ENCODE results near the gene MAD2L2. TPM values are rescaled to one million over a fixed set of nuclear protein-coding genes. Genes with fewer than 3 reads are reported as not detected.

Gene MAD2L2
- total RNA-seq, 1 experiment from 2014 or later: 84.8 TPM

DNA sequence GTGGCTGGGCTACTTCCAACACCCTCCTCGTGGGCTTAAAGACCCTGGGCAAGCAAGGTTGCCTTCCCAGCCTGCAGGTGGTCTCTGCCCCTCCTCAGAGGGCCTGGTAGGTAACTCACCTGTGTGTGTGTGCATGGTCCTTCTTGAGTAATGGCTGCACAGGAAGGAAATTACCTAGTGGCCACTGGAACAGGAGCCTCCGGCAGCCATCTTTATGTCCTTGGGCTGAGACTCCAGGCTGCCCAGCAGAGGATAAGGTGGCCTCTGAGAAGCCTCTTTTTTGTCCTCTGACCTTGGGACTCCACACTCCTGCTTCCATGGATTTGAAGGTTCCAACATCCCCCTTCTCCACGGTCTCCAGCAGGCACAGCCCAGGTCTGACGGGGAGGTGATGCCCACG lies 30.5 kb upstream of the MAD2L2 start:
- ATAC-seq (no peak), DNase-seq (ENCODE audit: low read depth, low spot score) (no peak)
- Histone ChIP-seq H3K27me3 (ENCODE audit: control insufficient read depth, insufficient read depth, low read length) (no peaks in the 10 kb centered on the region), H3K4me1 (ENCODE audit: control insufficient read depth, insufficient read depth, low read length) (peaks cover 13% of the 10 kb centered on the region), H3K4me3 (ENCODE audit: low read depth in 2 of 2, low read length in 2 of 2) (no peak overlapping the region), H3K9me3 (ENCODE audit: control insufficient read depth, insufficient read depth, low read depth, low read length) (no peaks in the 10 kb centered on the region), H3K36me3 (ENCODE audit: control insufficient read depth, insufficient read depth, low read length) (no peaks in the 10 kb centered on the region), H3K27ac (ENCODE audit: low read length) (no peak overlapping the region)
- TF ChIP-seq, protein P1, sequence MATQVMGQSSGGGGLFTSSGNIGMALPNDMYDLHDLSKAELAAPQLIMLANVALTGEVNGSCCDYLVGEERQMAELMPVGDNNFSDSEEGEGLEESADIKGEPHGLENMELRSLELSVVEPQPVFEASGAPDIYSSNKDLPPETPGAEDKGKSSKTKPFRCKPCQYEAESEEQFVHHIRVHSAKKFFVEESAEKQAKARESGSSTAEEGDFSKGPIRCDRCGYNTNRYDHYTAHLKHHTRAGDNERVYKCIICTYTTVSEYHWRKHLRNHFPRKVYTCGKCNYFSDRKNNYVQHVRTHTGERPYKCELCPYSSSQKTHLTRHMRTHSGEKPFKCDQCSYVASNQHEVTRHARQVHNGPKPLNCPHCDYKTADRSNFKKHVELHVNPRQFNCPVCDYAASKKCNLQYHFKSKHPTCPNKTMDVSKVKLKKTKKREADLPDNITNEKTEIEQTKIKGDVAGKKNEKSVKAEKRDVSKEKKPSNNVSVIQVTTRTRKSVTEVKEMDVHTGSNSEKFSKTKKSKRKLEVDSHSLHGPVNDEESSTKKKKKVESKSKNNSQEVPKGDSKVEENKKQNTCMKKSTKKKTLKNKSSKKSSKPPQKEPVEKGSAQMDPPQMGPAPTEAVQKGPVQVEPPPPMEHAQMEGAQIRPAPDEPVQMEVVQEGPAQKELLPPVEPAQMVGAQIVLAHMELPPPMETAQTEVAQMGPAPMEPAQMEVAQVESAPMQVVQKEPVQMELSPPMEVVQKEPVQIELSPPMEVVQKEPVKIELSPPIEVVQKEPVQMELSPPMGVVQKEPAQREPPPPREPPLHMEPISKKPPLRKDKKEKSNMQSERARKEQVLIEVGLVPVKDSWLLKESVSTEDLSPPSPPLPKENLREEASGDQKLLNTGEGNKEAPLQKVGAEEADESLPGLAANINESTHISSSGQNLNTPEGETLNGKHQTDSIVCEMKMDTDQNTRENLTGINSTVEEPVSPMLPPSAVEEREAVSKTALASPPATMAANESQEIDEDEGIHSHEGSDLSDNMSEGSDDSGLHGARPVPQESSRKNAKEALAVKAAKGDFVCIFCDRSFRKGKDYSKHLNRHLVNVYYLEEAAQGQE (IDR thresholded peaks at IDR 0.05; ENCODE audit: insufficient read depth in 1 of 2, low read depth in 2 of 2, low read length in 1 of 2): no peak
- 0 out of 2 replicates have a peak, but pooled peaks have one; percentile 31 for TF ChIP-seq CTCF (IDR thresholded peaks at IDR 0.05)
- no peak for TF ChIP-seq POLR2AphosphoS5 (IDR thresholded peaks at IDR 0.05; ENCODE audit: low read depth, low read length)
- TF ChIP-seq SIN3A (IDR thresholded peaks at IDR 0.05; ENCODE audit: borderline replicate concordance, insufficient read depth, low read depth, low read length): no peak
- no peak for TF ChIP-seq TCF7L2 (IDR thresholded peaks at IDR 0.05; ENCODE audit: low read depth, low read length)
- POLR2A ChIA-PET: no interaction called here
- BruUV-seq (replicated peaks): no TSS peak
- in situ Hi-C loops (cut with HindIII; ENCODE audit: low pct_unique_long_range_greater_than_20kb, low sequenced_read_pairs): no loop called here
- intact Hi-C loops (cut with micrococcal nuclease; ENCODE audit: unreplicated experiment): no loop called here
- CTCF ChIA-PET: interaction anchor here (1.3 kb wide), 1 partner anchor 47 kb away, joined by 4 read pairs; the partner anchor contains the start of gene FBXO6

GRCh38 chr1:11708554-11709350 lies 27.8 kb upstream of the MAD2L2 start:
- no peak for TF ChIP-seq TCF7L2 (IDR thresholded peaks at IDR 0.05; ENCODE audit: low read depth, low read length)
- no peak for TF ChIP-seq SIN3A (IDR thresholded peaks at IDR 0.05; ENCODE audit: borderline replicate concordance, insufficient read depth, low read depth, low read length)
- TF ChIP-seq, protein P1 (IDR thresholded peaks at IDR 0.05; ENCODE audit: insufficient read depth in 1 of 2, low read depth in 2 of 2, low read length in 1 of 2): no peak
- TF ChIP-seq POLR2AphosphoS5 (IDR thresholded peaks at IDR 0.05; ENCODE audit: low read depth, low read length): no peak
- TF ChIP-seq CTCF (IDR thresholded peaks at IDR 0.05): no peak
- in situ Hi-C loops (cut with HindIII; ENCODE audit: low pct_unique_long_range_greater_than_20kb, low sequenced_read_pairs): no loop called here
- ChIA-PET POLR2A (no interaction called here), CTCF (no interaction called here)
- H3K27me3 ChIP-seq (ENCODE audit: control insufficient read depth, insufficient read depth, low read length): no peaks in the 10 kb centered on the region
- H3K27ac ChIP-seq (ENCODE audit: low read length): no peak overlapping the region
- H3K36me3 ChIP-seq (ENCODE audit: control insufficient read depth, insufficient read depth, low read length): no peaks in the 10 kb centered on the region
- BruUV-seq (replicated peaks): no TSS peak
- H3K4me3 ChIP-seq (ENCODE audit: low read depth in 2 of 2, low read length in 2 of 2): no peak overlapping the region
- H3K4me1 ChIP-seq (ENCODE audit: control insufficient read depth, insufficient read depth, low read length): peaks cover 13% of the 10 kb centered on the region
- intact Hi-C loops (cut with micrococcal nuclease; ENCODE audit: unreplicated experiment): no loop called here
- H3K9me3 ChIP-seq (ENCODE audit: control insufficient read depth, insufficient read depth, low read depth, low read length): no peaks in the 10 kb centered on the region
- DNase-seq (ENCODE audit: low read depth, low spot score) (no peak), ATAC-seq (no peak)

All from Panc1 (cell line).